Glomerular endothelial cell (primary cell): Measurements from ENCODE around the gene P3H2. TPM values are rescaled to one million over a fixed set of nuclear protein-coding genes. Genes with fewer than 3 reads are reported as not detected.
"Not testable (repeated sequence)": the region's sequence is repeated elsewhere in the genome, so short reads cannot be mapped to it uniquely, and the experiment has no call there.

ENCODE experiments used
- DNase-seq: peaks from one replicate; pipeline ENCODE4 v3.0.0-alpha.2; 2011; ENCODE audit warnings: low read depth, low spot score; ENCODE audit errors: extremely low read depth
- total RNA-seq: library from RNA; depleted of rRNA; stranded (reverse); fragments of >200 nt; gene quantifications from 2 replicates; pipeline ENCODE4 v1.2.3, GENCODE V29; 2015

P3H2 gene
- total RNA-seq, 1 donor from 2014 or later = 29.1 TPM

- no peak for DNase-seq
Observed at GRCh38 chr3:190088890-190089289, 31.8 kb downstream of the P3H2 start.

DNA sequence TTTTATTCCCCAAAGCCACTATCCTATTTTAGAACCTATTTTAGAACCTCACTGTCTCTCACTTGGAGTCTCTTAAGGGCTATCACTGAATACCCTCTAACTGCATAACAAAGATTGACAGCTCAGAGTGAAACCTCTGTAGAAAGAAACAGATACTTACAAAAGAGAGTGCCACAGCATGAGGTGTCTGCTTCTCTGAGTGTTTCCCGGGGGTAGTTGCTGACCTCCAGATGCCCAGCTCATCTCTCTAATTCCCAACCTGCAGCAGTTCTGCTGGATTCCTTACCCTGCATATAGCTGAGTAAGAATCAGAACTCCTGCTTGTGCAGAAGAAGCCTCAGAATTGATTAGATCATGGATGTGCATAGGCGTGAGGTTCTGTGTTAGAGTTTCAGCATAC is 34.5 kb downstream of the P3H2 start:
- no peak for DNase-seq

- no peak for DNase-seq
Observed at GRCh38 chr3:190084983-190085382, 35.7 kb downstream of the P3H2 start.

DNA sequence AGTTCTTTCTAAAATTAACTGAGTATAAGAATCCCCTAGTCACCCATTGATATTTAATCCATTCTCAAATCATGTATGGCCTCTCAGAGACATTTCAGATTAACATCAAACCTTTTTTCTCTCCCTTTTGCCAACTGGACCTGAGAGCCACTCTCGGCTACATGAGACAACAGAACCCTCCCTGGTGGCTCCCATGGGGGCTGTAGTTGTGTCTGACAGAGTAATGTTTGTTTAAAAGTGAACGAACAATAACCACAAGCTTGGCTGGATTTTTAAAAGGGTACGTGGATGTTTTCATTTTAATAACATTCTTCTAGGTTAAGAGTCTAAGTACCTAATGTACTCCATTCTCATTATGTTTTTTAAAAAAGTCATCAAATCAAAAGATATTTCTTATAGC is 37.1 kb downstream of the P3H2 start:
- DNase-seq = no peak

- DNase-seq = no peak
Observed at GRCh38 chr3:190081389-190081788, 39.3 kb downstream of the P3H2 start.

GRCh38 chr3:190079173-190079572 is 41.5 kb downstream of the P3H2 start:
- DNase-seq = not testable (repeated sequence)

GRCh38 chr3:190077395-190078045 is 43.2 kb downstream of the P3H2 start:
- no peak for DNase-seq

GRCh38 chr3:190076601-190077394 is 43.9 kb downstream of the P3H2 start:
- DNase-seq = no peak

- DNase-seq = no peak
Observed at GRCh38 chr3:190076136-190076535, 44.6 kb downstream of the P3H2 start.

GRCh38 chr3:190074817-190075216 is 45.9 kb downstream of the P3H2 start:
- DNase-seq = no peak

GRCh38 chr3:190073264-190074008 is 47.3 kb downstream of the P3H2 start:
- DNase-seq = no peak

- no peak for DNase-seq
Observed at GRCh38 chr3:190072856-190073255, 47.8 kb downstream of the P3H2 start.

GRCh38 chr3:190071921-190072320 is 48.8 kb downstream of the P3H2 start:
- not testable (repeated sequence) for DNase-seq

DNA sequence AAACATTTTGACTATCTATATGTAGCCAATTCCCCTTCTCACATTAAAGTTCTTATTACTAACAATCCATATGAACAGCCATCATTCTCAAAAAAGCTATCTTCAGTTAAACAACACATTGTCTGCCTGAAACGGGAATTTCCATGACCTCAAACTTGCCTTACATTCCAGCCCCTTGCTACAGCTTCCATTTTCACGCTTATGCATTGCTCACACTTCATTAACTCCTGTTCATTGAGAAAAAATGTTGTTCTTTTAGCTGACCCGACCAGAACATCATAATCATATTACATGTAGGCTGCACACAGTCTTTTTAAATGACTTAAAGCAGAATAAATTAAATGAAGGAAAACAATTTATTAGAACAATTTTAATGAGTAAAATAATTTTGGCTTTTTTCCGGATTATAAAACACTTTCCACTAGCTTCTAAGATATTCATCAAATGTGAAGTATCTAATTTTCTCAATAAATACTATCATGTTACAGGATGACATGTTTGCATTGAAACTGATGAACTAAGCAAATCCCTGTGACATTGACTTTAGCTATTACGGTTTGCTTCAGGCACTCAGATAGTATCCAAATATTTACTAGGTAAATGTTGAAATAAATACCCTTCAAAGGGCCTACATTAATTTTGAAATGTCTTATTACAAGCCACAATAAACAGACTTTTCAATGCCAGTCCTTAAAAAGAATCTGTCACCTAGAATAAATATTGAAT is 49.9 kb downstream of the P3H2 start:
- DNase-seq = no peak

DNA sequence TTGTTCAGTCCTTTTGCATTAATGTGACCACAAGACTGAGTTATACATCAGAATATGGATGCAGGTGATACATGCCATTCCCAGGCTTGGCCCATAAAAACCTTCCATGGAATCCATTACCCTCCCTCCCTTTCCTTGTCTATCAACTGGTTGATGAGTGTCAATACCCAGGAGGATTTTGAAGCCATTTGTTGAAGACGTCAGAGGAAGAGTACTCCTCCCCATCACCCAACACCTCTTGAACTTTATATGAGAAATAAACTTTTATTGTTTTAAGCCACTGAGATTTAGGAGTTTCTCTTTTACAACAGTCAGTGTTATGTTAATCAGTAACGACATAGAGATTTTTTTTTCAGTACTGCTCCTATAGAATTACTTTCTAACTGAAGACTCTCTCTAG is 55.5 kb downstream of the P3H2 start:
- DNase-seq = no peak

GRCh38 chr3:190064659-190065058 is 56.0 kb downstream of the P3H2 start:
- no peak for DNase-seq

DNA sequence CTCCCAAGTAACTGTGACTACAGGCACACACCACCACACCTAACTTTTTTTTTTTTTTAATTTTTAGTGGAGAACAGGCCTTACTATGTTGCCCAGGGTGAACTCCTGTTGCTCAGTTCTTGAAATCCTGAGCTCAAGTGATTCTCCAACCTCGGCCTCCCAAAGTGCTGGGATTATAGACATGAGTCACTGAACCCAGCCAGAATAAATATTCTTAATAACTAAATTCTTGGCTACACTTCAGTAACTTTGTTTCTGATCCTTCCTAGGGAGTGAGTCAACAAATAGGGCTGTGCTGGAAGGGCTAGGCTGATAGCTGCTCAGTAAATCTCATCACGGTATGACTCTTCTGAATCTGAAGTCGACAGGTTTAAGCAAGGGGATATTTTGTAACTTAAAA is 56.6 kb downstream of the P3H2 start:
- DNase-seq = no peak

DNA sequence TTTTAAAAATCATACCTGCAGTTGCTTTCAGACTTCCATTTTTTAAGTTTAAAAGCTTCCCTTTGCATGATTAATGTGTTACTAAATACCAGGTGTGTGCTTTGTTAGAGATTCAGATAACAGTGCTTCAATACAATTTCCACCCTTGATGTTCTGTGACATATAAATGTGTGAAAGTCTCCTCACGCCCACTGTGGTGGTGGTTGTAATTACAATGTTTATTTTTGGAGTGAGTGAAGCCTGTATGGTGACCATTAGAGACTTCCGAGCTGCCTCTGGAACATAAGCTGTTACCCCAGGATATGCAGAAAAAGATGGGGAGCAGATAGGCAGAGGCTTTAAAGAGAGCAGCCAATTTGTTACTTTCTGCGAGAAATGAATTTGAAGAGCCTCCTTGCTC is 57.2 kb downstream of the P3H2 start:
- DNase-seq = no peak

DNA sequence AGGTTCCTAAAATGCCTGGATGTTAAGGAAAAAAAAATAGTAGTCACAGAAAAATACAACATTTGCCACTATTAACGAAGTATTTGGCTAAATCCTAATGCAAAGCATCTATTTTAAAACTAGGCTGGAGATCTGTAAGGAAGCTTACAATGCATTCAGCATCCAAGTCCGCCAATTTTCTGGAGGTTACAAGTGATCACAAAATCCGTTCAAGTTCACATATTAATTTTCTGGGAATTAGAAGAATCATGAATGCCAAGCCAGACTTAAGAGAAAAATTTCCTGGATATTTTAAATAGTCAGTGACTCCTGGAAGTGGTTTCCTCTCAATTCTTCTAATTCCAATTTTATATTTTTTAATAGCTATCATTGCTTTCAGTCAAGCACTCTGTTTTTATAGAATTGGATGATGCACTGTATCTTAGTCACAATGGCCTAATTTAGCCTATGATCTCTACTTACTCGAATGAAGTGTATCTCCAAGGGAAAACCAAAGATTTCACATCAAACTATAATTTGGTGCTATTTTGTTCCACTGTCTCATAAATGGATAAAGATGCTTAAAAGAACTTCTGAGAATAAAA is 60.4 kb downstream of the P3H2 start:
- DNase-seq = no peak

GRCh38 chr3:190059242-190059590 is 61.5 kb downstream of the P3H2 start:
- no peak for DNase-seq
